Glutamatergic neuron (in vitro differentiated cells): Measurements from ENCODE around the gene HACL1. TPM values are rescaled to one million over a fixed set of nuclear protein-coding genes. Genes with fewer than 3 reads are reported as not detected.

Experiments used
- DNase-seq: peaks from one replicate; pipeline ENCODE4 v3.0.0; 2022
- H3K27ac Mint-ChIP-seq: one replicate; pipeline ENCODE4 v1.8.0; 2020; ENCODE audit warnings: mild to moderate bottlenecking, mixed read lengths, inconsistent platforms; ENCODE audit not compliant: unreplicated experiment
- H3K27me3 Mint-ChIP-seq: one replicate; pipeline ENCODE4 v1.8.0; 2020; ENCODE audit warnings: mild to moderate bottlenecking, moderate library complexity, mixed read lengths, inconsistent platforms; ENCODE audit not compliant: unreplicated experiment
- H3K36me3 Mint-ChIP-seq: one replicate; pipeline ENCODE4 v1.8.0; 2020; ENCODE audit warnings: mild to moderate bottlenecking, mixed read lengths, inconsistent platforms; ENCODE audit not compliant: unreplicated experiment
- H3K4me1 Mint-ChIP-seq: one replicate; pipeline ENCODE4 v1.8.0; 2020; ENCODE audit warnings: mild to moderate bottlenecking, low read depth, mixed read lengths, inconsistent platforms; ENCODE audit not compliant: unreplicated experiment
- H3K4me3 Mint-ChIP-seq: one replicate; pipeline ENCODE4 v1.8.0; 2020; ENCODE audit warnings: mild to moderate bottlenecking, mixed read lengths, inconsistent platforms; ENCODE audit not compliant: unreplicated experiment
- H3K9me3 Mint-ChIP-seq: one replicate; pipeline ENCODE4 v1.8.0; 2020; ENCODE audit warnings: mild to moderate bottlenecking, moderate library complexity, mixed read lengths, inconsistent platforms; ENCODE audit not compliant: unreplicated experiment
- CTCF ChIP-seq: fragments of 200-600 bp; sonication (generic); IDR thresholded peaks from one replicate; pipeline ENCODE4 v1.5.0; 2021; ENCODE audit not compliant: partially characterized antibody, unreplicated experiment
- total RNA-seq: library from RNA; stranded (reverse); fragmentation: NEBNext Ultra II Directional; extraction: Animal tissue kit (Norgen Biotek cat#: 25700); gene quantifications from one replicate; pipeline ENCODE4 v1.2.1, GENCODE V29; 2021; ENCODE audit not compliant: unreplicated experiment

HACL1 gene
- total RNA-seq, 1 donor from 2014 or later: 19.0 TPM

- no peaks in the 10 kb centered on the region for H3K9me3 Mint-ChIP-seq
- peaks cover 5% of the 10 kb centered on the region for H3K4me1 Mint-ChIP-seq
- H3K36me3 Mint-ChIP-seq: no peaks in the 10 kb centered on the region
- no peak for TF ChIP-seq CTCF
- peaks cover 2% of the 10 kb centered on the region for H3K27me3 Mint-ChIP-seq
- no peak for DNase-seq
- H3K27ac Mint-ChIP-seq: no peak overlapping the region
- H3K4me3 Mint-ChIP-seq: no peak overlapping the region
Observed at GRCh38 chr3:15520804-15521572, 80.4 kb downstream of the HACL1 start.

GRCh38 chr3:15520185-15520584 is 81.2 kb downstream of the HACL1 start:
- Mint-ChIP-seq H3K4me3 (no peak overlapping the region), H3K27me3 (peaks cover 4% of the 10 kb centered on the region), H3K27ac (no peak overlapping the region), H3K36me3 (no peaks in the 10 kb centered on the region), H3K9me3 (no peaks in the 10 kb centered on the region), H3K4me1 (peaks cover 5% of the 10 kb centered on the region)
- TF ChIP-seq CTCF: no peak
- DNase-seq: no peak

GRCh38 chr3:15519096-15519495 is 82.3 kb downstream of the HACL1 start:
- peaks cover 4% of the 10 kb centered on the region for H3K27me3 Mint-ChIP-seq
- no peak for DNase-seq
- no peak overlapping the region for H3K4me3 Mint-ChIP-seq
- H3K36me3 Mint-ChIP-seq: no peaks in the 10 kb centered on the region
- H3K4me1 Mint-ChIP-seq: peaks cover 5% of the 10 kb centered on the region
- no peak for TF ChIP-seq CTCF
- H3K9me3 Mint-ChIP-seq: no peaks in the 10 kb centered on the region
- no peak overlapping the region for H3K27ac Mint-ChIP-seq

GRCh38 chr3:15514663-15515340 is 86.6 kb downstream of the HACL1 start:
- H3K27ac Mint-ChIP-seq: no peak overlapping the region
- no peak overlapping the region for H3K4me3 Mint-ChIP-seq
- no peak for TF ChIP-seq CTCF
- H3K36me3 Mint-ChIP-seq: no peaks in the 10 kb centered on the region
- no peak for DNase-seq
- peaks cover 3% of the 10 kb centered on the region for H3K27me3 Mint-ChIP-seq
- no peaks in the 10 kb centered on the region for H3K9me3 Mint-ChIP-seq
- H3K4me1 Mint-ChIP-seq: no peaks in the 10 kb centered on the region
